ENCODE data around the gene TSPAN5. TPM values are rescaled to one million over a fixed set of nuclear protein-coding genes. Genes with fewer than 3 reads are reported as not detected.

TSPAN5 gene
- total RNA-seq, 1 donor from 2014 or later: 1.7 TPM

- TF ChIP-seq CTCF (IDR thresholded peaks at IDR 0.05; ENCODE audit: borderline replicate concordance): no peak
- Histone ChIP-seq H3K4me1 (peaks cover 6% of the 10 kb centered on the region), H3K27ac (replicated peaks) (no peak overlapping the region), H3K4me3 (no peak overlapping the region), H3K27me3 (ENCODE audit: low read depth) (no peaks in the 10 kb centered on the region), H3K36me3 (no peaks in the 10 kb centered on the region), H3K9me3 (replicated peaks) (no peaks in the 10 kb centered on the region)
- no peak for DNase-seq
- intact Hi-C loops (cut with micrococcal nuclease): no loop called here
These were observed 44.8 kb downstream of the TSPAN5 start for GRCh38 chr4:98613453-98614075.

DNA sequence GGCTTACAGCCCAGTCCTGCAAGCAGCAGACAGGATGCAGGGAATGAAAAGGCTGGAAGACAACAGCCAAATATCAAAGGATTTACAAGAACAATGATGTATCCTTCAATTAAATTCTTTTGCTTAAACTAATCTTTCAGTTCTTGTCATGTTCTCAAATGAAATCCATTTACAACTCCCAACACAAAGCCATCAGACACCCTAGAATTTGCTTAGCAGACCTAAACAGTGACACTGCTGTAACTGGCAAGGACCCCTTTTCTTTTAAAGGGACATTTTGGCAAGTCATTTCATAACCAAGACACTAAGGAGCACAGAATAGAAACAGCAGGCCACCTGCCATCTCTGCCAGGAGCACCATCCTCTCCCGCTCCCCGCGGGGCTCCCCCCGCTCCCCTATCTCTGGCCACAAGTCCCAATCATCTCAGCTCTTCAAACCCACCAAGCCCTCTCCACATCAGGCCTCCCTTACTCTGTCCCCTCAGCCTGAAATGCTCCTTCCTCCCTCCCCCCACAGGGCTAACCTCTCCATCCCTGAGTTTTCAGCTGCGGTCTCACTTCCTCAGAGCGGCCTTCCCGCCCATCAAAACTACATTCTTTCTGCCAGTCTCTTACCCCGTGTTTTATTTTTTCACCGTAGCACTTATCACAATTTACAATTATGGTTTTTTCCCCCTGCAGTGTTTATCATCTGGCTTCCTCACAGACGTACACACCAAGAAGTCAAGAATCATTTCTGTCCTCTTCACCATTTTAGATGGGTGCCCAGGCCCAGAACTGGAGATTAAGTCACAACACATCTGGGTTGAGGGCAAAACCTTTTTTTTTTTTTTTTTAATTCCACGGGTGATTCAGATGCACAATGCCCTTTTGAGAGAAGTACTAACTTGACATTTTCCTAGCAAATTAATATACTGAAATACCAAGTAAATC is 45.8 kb downstream of the TSPAN5 start:
- H3K9me3 ChIP-seq (replicated peaks): no peaks in the 10 kb centered on the region
- H3K4me1 ChIP-seq: peaks cover 4% of the 10 kb centered on the region
- no peaks in the 10 kb centered on the region for H3K27me3 ChIP-seq (ENCODE audit: low read depth)
- no peak overlapping the region for H3K4me3 ChIP-seq
- TF ChIP-seq CTCF (IDR thresholded peaks at IDR 0.05; ENCODE audit: borderline replicate concordance): no peak
- intact Hi-C loops (cut with micrococcal nuclease): no loop called here
- no peaks in the 10 kb centered on the region for H3K36me3 ChIP-seq
- no peak for DNase-seq
- no peak overlapping the region for H3K27ac ChIP-seq (replicated peaks)

DNA sequence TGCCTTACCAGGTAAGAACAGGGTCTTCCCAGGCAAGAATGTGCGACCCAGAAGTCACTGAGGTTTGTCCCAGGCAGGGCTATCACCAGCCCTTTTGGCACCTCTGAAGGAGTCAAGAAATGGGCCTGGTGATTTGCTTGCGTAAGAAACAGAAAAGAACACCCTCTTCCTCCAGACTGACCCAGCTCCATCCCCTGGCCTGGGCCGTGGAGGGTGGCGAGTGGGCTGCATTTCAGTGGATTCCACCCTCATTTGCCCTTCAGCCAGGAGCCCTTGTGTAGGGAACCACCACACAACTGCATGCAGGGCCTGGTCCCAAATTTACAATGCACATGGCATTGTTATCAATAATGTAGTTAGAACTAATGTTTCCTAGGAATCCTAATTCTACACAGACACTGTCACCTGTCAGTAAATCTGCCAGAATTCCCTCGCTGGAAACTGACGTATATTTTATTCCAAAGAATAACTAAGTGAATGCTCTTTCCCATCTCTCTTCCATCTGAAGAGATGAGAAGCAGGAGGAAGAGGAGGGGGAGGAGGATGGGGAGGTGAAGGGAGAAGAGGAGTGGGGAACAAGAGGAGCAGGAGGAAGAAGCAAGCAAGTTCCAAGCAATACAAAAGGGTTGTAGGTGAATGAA is 46.6 kb downstream of the TSPAN5 start:
- TF ChIP-seq CTCF (IDR thresholded peaks at IDR 0.05; ENCODE audit: borderline replicate concordance): no peak
- intact Hi-C loops (cut with micrococcal nuclease): no loop called here
- Histone ChIP-seq H3K4me3 (no peak overlapping the region), H3K9me3 (replicated peaks) (no peaks in the 10 kb centered on the region), H3K27ac (replicated peaks) (no peak overlapping the region), H3K36me3 (no peaks in the 10 kb centered on the region), H3K4me1 (no peaks in the 10 kb centered on the region), H3K27me3 (ENCODE audit: low read depth) (no peaks in the 10 kb centered on the region)
- no peak for DNase-seq

DNA sequence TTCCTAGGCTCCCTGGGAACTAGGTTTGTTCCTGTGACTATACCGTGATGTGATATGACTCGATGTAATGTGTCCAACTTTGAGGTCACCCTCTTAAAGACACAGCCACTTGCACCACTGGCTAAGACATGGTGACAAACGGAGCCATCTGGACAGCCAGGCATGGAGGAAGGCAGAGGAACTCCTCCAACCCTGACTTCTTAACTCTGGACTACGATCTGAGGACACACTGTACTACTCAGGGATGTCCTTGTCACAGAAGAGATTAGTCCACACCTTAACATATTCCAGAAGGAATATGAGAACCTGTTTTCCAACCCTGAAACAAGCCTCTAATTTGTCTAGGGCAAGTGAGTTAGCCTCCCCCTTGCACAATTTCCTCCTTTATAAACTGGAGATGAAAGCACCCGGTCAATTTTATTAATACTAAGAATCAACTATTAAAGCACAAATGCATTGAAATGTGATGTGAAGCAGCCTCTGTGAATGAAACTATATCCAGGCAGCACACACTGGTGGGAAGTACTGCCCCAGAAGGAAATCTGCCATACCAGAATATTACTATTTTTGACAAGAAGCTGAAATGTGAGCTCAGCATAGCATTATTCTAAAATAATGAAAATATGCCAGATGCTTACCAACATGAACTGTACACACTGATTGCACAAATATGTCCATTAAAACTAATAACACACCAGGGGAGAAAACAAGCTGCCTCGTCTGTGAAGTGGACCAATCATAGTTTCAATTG is 47.3 kb downstream of the TSPAN5 start:
- Histone ChIP-seq H3K4me1 (no peaks in the 10 kb centered on the region), H3K27ac (replicated peaks) (no peak overlapping the region), H3K9me3 (replicated peaks) (no peaks in the 10 kb centered on the region), H3K27me3 (ENCODE audit: low read depth) (no peaks in the 10 kb centered on the region), H3K36me3 (no peaks in the 10 kb centered on the region), H3K4me3 (no peak overlapping the region)
- TF ChIP-seq CTCF (IDR thresholded peaks at IDR 0.05; ENCODE audit: borderline replicate concordance): no peak
- no peak for DNase-seq
- intact Hi-C loops (cut with micrococcal nuclease): no loop called here

GRCh38 chr4:98610431-98610830 is 48.0 kb downstream of the TSPAN5 start:
- Histone ChIP-seq H3K36me3 (no peaks in the 10 kb centered on the region), H3K4me3 (no peak overlapping the region), H3K27me3 (ENCODE audit: low read depth) (no peaks in the 10 kb centered on the region), H3K27ac (replicated peaks) (no peak overlapping the region), H3K9me3 (replicated peaks) (no peaks in the 10 kb centered on the region), H3K4me1 (no peaks in the 10 kb centered on the region)
- DNase-seq: no peak
- no peak for TF ChIP-seq CTCF (IDR thresholded peaks at IDR 0.05; ENCODE audit: borderline replicate concordance)
- intact Hi-C loops (cut with micrococcal nuclease): no loop called here

Measured in left ventricle myocardium inferior (tissue), 1 donor.